Gastrocnemius medialis (tissue), 4 donors: ENCODE measurements around the gene CILP2. TPM values are rescaled to one million over a fixed set of nuclear protein-coding genes. Genes with fewer than 3 reads are reported as not detected.

Experiments used
- ATAC-seq, 2 donors: fragments of 150-250 bp; one replicate each; pipeline ENCODE4 v1.9.1; 2016
- DNase-seq, 2 donors: peaks; one replicate each; pipeline ENCODE4 v3.0.0-alpha.2; 2019
- H3K27ac ChIP-seq, 4 donors: fragments of 200-600 bp; sonication (generic); 1 replicate in 1 of 4; 2 replicates in 3 of 4; pipeline ENCODE4 v1.5.1; 2016 to 2018; ENCODE audit warnings: mild to moderate bottlenecking in 2 of 4, moderate library complexity in 1 of 4
- H3K27me3 ChIP-seq, 3 donors: fragments of 200-600 bp; sonication (generic) in 2 of 3; 1 replicate in 1 of 3; 2 replicates in 2 of 3; pipeline versions ENCODE4 v1.5.1 to v1.6.0; 2016 to 2019; ENCODE audit warnings: mild to moderate bottlenecking in 1 of 3, moderate library complexity in 1 of 3
- H3K36me3 ChIP-seq, 2 donors: fragments of 200-600 bp; sonication (generic) in 1 of 2; one replicate each; pipeline ENCODE4 v1.5.1; 2017 to 2018
- H3K4me1 ChIP-seq, 2 donors: fragments of 200-600 bp; sonication (generic) in 1 of 2; one replicate each; pipeline ENCODE4 v1.5.1; 2016 to 2017; ENCODE audit warnings: mild to moderate bottlenecking in 2 of 2
- H3K4me3 ChIP-seq, 4 donors: fragments of 200-600 bp; sonication (generic) in 3 of 4; 1 replicate in 1 of 4; 2 replicates in 3 of 4; pipeline ENCODE4 v1.5.1; 2016 to 2019; ENCODE audit warnings: mild to moderate bottlenecking in 2 of 4
- H3K9me3 ChIP-seq, 3 donors: fragments of 200-600 bp; sonication (generic) in 2 of 3; 1 replicate in 1 of 3; 2 replicates in 2 of 3; pipeline ENCODE4 v1.5.1; 2016 to 2019
- CTCF ChIP-seq, 5 experiments: fragments of 450-650 bp in 3 of 5; fragments of 200-600 bp in 2 of 5; sonication (generic) in 2 of 5; IDR thresholded peaks in 4 of 5; conservative IDR thresholded peaks in 1 of 5; 1 replicate in 4 of 5; 2 replicates in 1 of 5; pipeline ENCODE4 v1.5.1; 2016 to 2019; ENCODE audit warnings: antibody characterized with exemption in 5 of 5, mild to moderate bottlenecking in 3 of 5, moderate library complexity in 3 of 5
- POLR2A ChIP-seq, 2 donors: fragments of 450-650 bp; IDR thresholded peaks; one replicate each; pipeline ENCODE4 v1.6.1; 2017; ENCODE audit warnings: antibody characterized with exemption in 2 of 2, mild to moderate bottlenecking in 2 of 2, moderate library complexity in 2 of 2
- in situ Hi-C, 4 donors: fragments of 200-750 bp; cut with MboI; loops; one replicate each; pipeline versions ENCODE4 v1.15.0 to v1.8.0; 2017; ENCODE audit warnings: low sequenced_read_pairs in 4 of 4
- intact Hi-C: fragments of 100-400 bp; cut with DNase I; formaldehyde crosslinking; loops from one replicate; pipeline ENCODE4 v1.15.1; 2023; ENCODE audit warnings: low total_unique reads
- total RNA-seq, 4 donors: library from RNA; depleted of rRNA; stranded (reverse); fragments of >200 nt; gene quantifications; one replicate each; pipeline versions ENCODE4 v1.1.0 to v1.2.3, GENCODE V29; 2016

Gene CILP2
- total RNA-seq, 4 donors from 2014 or later = 3.2 TPM; not detected in 3

- intact Hi-C loops (no loop called here), in situ Hi-C loops (loop anchor here (5.0 to 25.0 kb wide), 5 partner anchors 108 to 428 kb away; partner anchors contain the start of gene GMIP (in 2 of the 4))
- no peak for ATAC-seq
- no peak overlapping the region for H3K4me3 ChIP-seq
- H3K27ac ChIP-seq = no peak overlapping the region
- no peak for DNase-seq
- H3K9me3 ChIP-seq = no peaks in the 10 kb centered on the region
- H3K36me3 ChIP-seq = no peaks in the 10 kb centered on the region
- no peak for TF ChIP-seq POLR2A (IDR thresholded peaks at IDR 0.05)
- peaks cover 0 to 17% of the 10 kb centered on the region in 2 donors for H3K4me1 ChIP-seq
- peaks cover 21 to 26% (median 25%) of the 10 kb centered on the region in 3 donors for H3K27me3 ChIP-seq
These were observed 3.4 kb upstream of the CILP2 start for GRCh38 chr19:19534556-19535265.

- Histone ChIP-seq H3K9me3 (no peaks in the 10 kb centered on the region), H3K27ac (no peak overlapping the region), H3K27me3 (peaks cover 24 to 35% (median 34%) of the 10 kb centered on the region in 3 donors), H3K4me3 (no peak overlapping the region), H3K36me3 (no peaks in the 10 kb centered on the region), H3K4me1 (peaks cover 0 to 17% of the 10 kb centered on the region in 2 donors)
- ATAC-seq = no peak
- intact Hi-C loops = no loop called here
- no peak for TF ChIP-seq POLR2A (IDR thresholded peaks at IDR 0.05)
- TF ChIP-seq CTCF (IDR thresholded peaks at IDR 0.05 in 4 of 5, conservative IDR thresholded peaks at IDR 0.05 in 1 of 5) = no peak
- in situ Hi-C loops = loop anchor here (10.0 to 25.0 kb wide), 4 partner anchors 109 to 427 kb away; partner anchors contain the start of gene GMIP (in 1 of the 4)
- no peak for DNase-seq
These were observed 2.5 kb upstream of the CILP2 start for GRCh38 chr19:19535311-19536191.

- H3K4me3 ChIP-seq = peak overlapping the region in 1 of 4 donors; percentile 32
- intact Hi-C loops (no loop called here), in situ Hi-C loops (loop anchor here (10.0 to 25.0 kb wide), 4 partner anchors 107 to 425 kb away; partner anchors contain the start of gene GMIP (in 1 of the 4))
- peaks cover 0 to 13% of the 10 kb centered on the region in 2 donors for H3K4me1 ChIP-seq
- DNase-seq (no peak), ATAC-seq (no peak)
- no peak for TF ChIP-seq POLR2A (IDR thresholded peaks at IDR 0.05)
- TF ChIP-seq CTCF (IDR thresholded peaks at IDR 0.05 in 4 of 5, conservative IDR thresholded peaks at IDR 0.05 in 1 of 5) = no peak
- H3K36me3 ChIP-seq = no peaks in the 10 kb centered on the region
- H3K27me3 ChIP-seq = peaks cover 42 to 53% (median 52%) of the 10 kb centered on the region in 3 donors
- no peaks in the 10 kb centered on the region for H3K9me3 ChIP-seq
- no peak overlapping the region for H3K27ac ChIP-seq
These were observed 703 bp upstream of the CILP2 start for GRCh38 chr19:19537075-19538048.

- DNase-seq (no peak), ATAC-seq (no peak)
- no peaks in the 10 kb centered on the region for H3K9me3 ChIP-seq
- peaks cover 51 to 59% (median 54%) of the 10 kb centered on the region in 3 donors for H3K27me3 ChIP-seq
- H3K27ac ChIP-seq = no peak overlapping the region
- in situ Hi-C loops (loop anchor here (10.0 to 25.0 kb wide), 4 partner anchors 106 to 424 kb away; partner anchors contain the start of gene GMIP (in 1 of the 4)), intact Hi-C loops (no loop called here)
- peak overlapping the region in 1 of 4 donors; percentile 32 for H3K4me3 ChIP-seq
- H3K4me1 ChIP-seq = peaks cover 0 to 10% of the 10 kb centered on the region in 2 donors
- TF ChIP-seq POLR2A (IDR thresholded peaks at IDR 0.05) (no peak), CTCF (IDR thresholded peaks at IDR 0.05 in 4 of 5, conservative IDR thresholded peaks at IDR 0.05 in 1 of 5) (no peak)
- H3K36me3 ChIP-seq = no peaks in the 10 kb centered on the region
These were observed 711 bp downstream of the CILP2 start for GRCh38 chr19:19538785-19539166.
